WTC11 (cell line): ENCODE data around the gene TCF7. TPM values are rescaled to one million over a fixed set of nuclear protein-coding genes. Genes with fewer than 3 reads are reported as not detected.

Source experiments
- ATAC-seq: fragments of 200-7000 bp; cut with Tn5 transposase; 2 replicates; pipeline ENCODE4 v1.10.0; 2021; ENCODE audit warnings: mild to moderate bottlenecking, moderate library complexity
- Bru-seq: library from RNA; stranded (reverse); fragments of 400-500 nt; gene quantifications from one replicate; lab custom pipeline; 2021; lab: Mats Ljungman, UMichigan
- CTCF ChIA-PET: fragments of 300-600 bp; sonication (Branson Sonifier 250); formaldehyde crosslinking; loops from one replicate; lab custom pipeline; 2021; ENCODE audit warnings: antibody characterized with exemption; lab: Charles Lee
- POLR2A ChIA-PET: fragments of 350-600 bp; sonication (Branson Sonifier 250); formaldehyde crosslinking; loops from one replicate; lab custom pipeline; 2021; ENCODE audit warnings: antibody characterized with exemption; lab: Charles Lee
- DNase-seq: peaks from one replicate; pipeline ENCODE4 v3.0.0; 2021; ENCODE audit warnings: low spot score
- H3K27ac Mint-ChIP-seq: 2 replicates; pipeline ENCODE4 v1.8.0; 2021; ENCODE audit warnings: mixed read lengths
- H3K27me3 Mint-ChIP-seq: 2 replicates; pipeline ENCODE4 v1.8.0; 2021; ENCODE audit warnings: low read depth, mild to moderate bottlenecking, moderate library complexity, mixed read lengths
- H3K36me3 Mint-ChIP-seq: 2 replicates; pipeline ENCODE4 v1.8.0; 2021; ENCODE audit warnings: mixed read lengths
- H3K4me1 Mint-ChIP-seq: 2 replicates; pipeline ENCODE4 v1.8.0; 2022; ENCODE audit warnings: mixed read lengths
- H3K4me3 Mint-ChIP-seq: 2 replicates; pipeline ENCODE4 v1.8.0; 2021; ENCODE audit warnings: mild to moderate bottlenecking, moderate library complexity, mixed read lengths
- H3K9me3 Mint-ChIP-seq: 2 replicates; pipeline ENCODE4 v1.8.0; 2021; ENCODE audit warnings: mixed read lengths
- CREB1 ChIP-seq: sonication (generic); formaldehyde crosslinking; IDR thresholded peaks from 2 replicates; pipeline ENCODE4 v1.8.0; 2023; ENCODE audit warnings: mild to moderate bottlenecking, missing genetic modification reagents
- E2F5 ChIP-seq: sonication (generic); formaldehyde crosslinking; IDR thresholded peaks from 2 replicates; pipeline ENCODE4 v1.8.1; 2022; ENCODE audit warnings: mild to moderate bottlenecking, moderate library complexity, missing genetic modification reagents
- ETV6 ChIP-seq: sonication (generic); formaldehyde crosslinking; IDR thresholded peaks from 2 replicates; pipeline ENCODE4 v1.8.1; 2022; ENCODE audit warnings: mild to moderate bottlenecking, missing genetic modification reagents
- FOXP4 ChIP-seq: sonication (generic); formaldehyde crosslinking; IDR thresholded peaks from 2 replicates; pipeline ENCODE4 v1.8.0; 2022; ENCODE audit warnings: mild to moderate bottlenecking, missing genetic modification reagents
- GTF2I ChIP-seq: fragments of 250-450 bp; sonication (Bioruptor Pico); conservative IDR thresholded peaks from 2 replicates; pipeline ENCODE4 v1.4.0; 2021; ENCODE audit warnings: mild to moderate bottlenecking
- KAT7 ChIP-seq: sonication (generic); formaldehyde crosslinking; IDR thresholded peaks from 2 replicates; pipeline ENCODE4 v1.8.1; 2023; ENCODE audit warnings: missing genetic modification reagents, mild to moderate bottlenecking, borderline replicate concordance
- NFATC4 ChIP-seq: fragments of 250-450 bp; sonication (Bioruptor Pico); IDR thresholded peaks from 2 replicates; pipeline ENCODE4 v1.9.0; 2021; ENCODE audit warnings: mild to moderate bottlenecking
- NFE2L1 ChIP-seq: sonication (generic); formaldehyde crosslinking; IDR thresholded peaks from 2 replicates; pipeline ENCODE4 v1.8.1; 2023; ENCODE audit warnings: missing genetic modification reagents
- OVOL2 ChIP-seq: fragments of 250-450 bp; sonication (Bioruptor Pico); IDR thresholded peaks from 2 replicates; pipeline ENCODE4 v1.9.0; 2021; ENCODE audit warnings: mild to moderate bottlenecking, borderline replicate concordance
- RORB ChIP-seq: fragments of 250-450 bp; sonication (Bioruptor Pico); IDR thresholded peaks from 2 replicates; pipeline ENCODE4 v1.9.0; 2021; ENCODE audit warnings: mild to moderate bottlenecking
- SP1 ChIP-seq: sonication (generic); formaldehyde crosslinking; conservative IDR thresholded peaks from 2 replicates; pipeline ENCODE4 v1.8.1; 2022; ENCODE audit warnings: missing genetic modification reagents
- TEAD4 ChIP-seq: sonication (generic); formaldehyde crosslinking; IDR thresholded peaks from 2 replicates; pipeline ENCODE4 v1.8.0; 2022; ENCODE audit warnings: mild to moderate bottlenecking, missing genetic modification reagents
- ZBTB43 ChIP-seq: sonication (generic); formaldehyde crosslinking; IDR thresholded peaks from 2 replicates; pipeline ENCODE4 v1.8.1; 2023; ENCODE audit warnings: mild to moderate bottlenecking, missing genetic modification reagents
- ZNF263 ChIP-seq: sonication (generic); formaldehyde crosslinking; IDR thresholded peaks from 2 replicates; pipeline ENCODE4 v1.8.1; 2022; ENCODE audit warnings: low read depth, mild to moderate bottlenecking, moderate library complexity, missing genetic modification reagents
- long read RNA-seq, 3 experiments: library from RNA in 1 of 3; library from capped mRNA in 1 of 3; library from polyadenylated mRNA in 1 of 3; unstranded in 2 of 3; stranded (forward) in 1 of 3; transcript quantifications; one replicate each; pipeline ENCODE4 v2.0.0, GENCODE V29; 2021
- total RNA-seq: library from RNA; stranded (reverse); gene quantifications from 3 replicates; pipeline ENCODE4 v1.2.3, GENCODE V29; 2021
- TF ChIP-seq, protein P1 (sequence below): sonication (generic); formaldehyde crosslinking; IDR thresholded peaks from 2 replicates; pipeline ENCODE4 v1.8.1; 2022; ENCODE audit warnings: mild to moderate bottlenecking, missing genetic modification reagents, moderate library complexity, borderline replicate concordance
- TF ChIP-seq, protein P2 (sequence below): sonication (generic); formaldehyde crosslinking; IDR thresholded peaks from 2 replicates; pipeline ENCODE4 v1.8.0; 2022; ENCODE audit warnings: mild to moderate bottlenecking, missing genetic modification reagents
- TF ChIP-seq, protein P3 (sequence below): sonication (generic); formaldehyde crosslinking; IDR thresholded peaks from 2 replicates; pipeline ENCODE4 v1.8.0; 2023; ENCODE audit warnings: missing genetic modification reagents
- TF ChIP-seq, protein P4 (sequence below): sonication (generic); formaldehyde crosslinking; conservative IDR thresholded peaks from 2 replicates; pipeline ENCODE4 v1.8.1; 2023; ENCODE audit warnings: mild to moderate bottlenecking, low read depth, missing genetic modification reagents, moderate library complexity
- TF ChIP-seq, protein P5 (sequence below): sonication (generic); formaldehyde crosslinking; IDR thresholded peaks from 2 replicates; pipeline ENCODE4 v1.8.0; 2022; ENCODE audit warnings: mild to moderate bottlenecking, missing genetic modification reagents

Gene TCF7
- total RNA-seq (8.9 to 11.3 TPM (median 9.6 TPM) in 3 replicates), Bru-seq, nascent RNA (percentile 55 among the genes with signal in this experiment)
- long read RNA-seq, experiment 1, transcript TCF7-204 (11 exons, 3,330 nt) = major isoform, 13 of 50 reads
- long read RNA-seq, experiment 1, transcript TCF7-201 (10 exons, 3,045 nt) = minor isoform, 12 of 50 reads
- long read RNA-seq, experiment 1, partial matches to known transcripts = 10 of 50 reads
- long read RNA-seq, experiment 1, other reads (novel, unspliced or antisense) = 14 of 50 reads
- long read RNA-seq, experiment 2, partial matches to known transcripts = 1 of 6 reads
- long read RNA-seq, experiment 2, other reads (novel, unspliced or antisense) = 4 of 6 reads
- long read RNA-seq, experiment 3 = 0 reads

GRCh38 chr5:134113902-134114875, at the start of gene TCF7:
TCF7 (plus strand) TSS chr5:134114681; CDS start chr5:134114907, 226 bp downstream.
- Mint-ChIP-seq H3K36me3 (no peaks in the 10 kb centered on the region), H3K4me1 (peaks cover 11% of the 10 kb centered on the region)
- POLR2A ChIA-PET = interaction anchor here (0.6 to 1.9 kb wide), 2 partner anchors 26 to 122 kb away, joined by 3 to 5 read pairs; no protein-coding TSS in a partner anchor
- 0 out of 2 replicates have a peak, but pooled peaks have one; percentile 21 for TF ChIP-seq KAT7 (CRISPR knock-in tag)
- no peak for TF ChIP-seq NFE2L1 (CRISPR knock-in tag)
- TF ChIP-seq ETV6 (CRISPR knock-in tag) = no peak
- TF ChIP-seq SP1 (CRISPR knock-in tag) = peak; percentile 19; the same call in 1 of the 2 replicates
- 0 out of 2 replicates have a peak, but pooled peaks have one; percentile 35 for TF ChIP-seq FOXP4 (CRISPR knock-in tag)
- TF ChIP-seq GTF2I (CRISPR knock-in tag) = 0 out of 2 replicates have a peak, but pooled peaks have one; percentile 37
- no peak for TF ChIP-seq NFATC4 (CRISPR knock-in tag)
- TF ChIP-seq, protein P1, sequence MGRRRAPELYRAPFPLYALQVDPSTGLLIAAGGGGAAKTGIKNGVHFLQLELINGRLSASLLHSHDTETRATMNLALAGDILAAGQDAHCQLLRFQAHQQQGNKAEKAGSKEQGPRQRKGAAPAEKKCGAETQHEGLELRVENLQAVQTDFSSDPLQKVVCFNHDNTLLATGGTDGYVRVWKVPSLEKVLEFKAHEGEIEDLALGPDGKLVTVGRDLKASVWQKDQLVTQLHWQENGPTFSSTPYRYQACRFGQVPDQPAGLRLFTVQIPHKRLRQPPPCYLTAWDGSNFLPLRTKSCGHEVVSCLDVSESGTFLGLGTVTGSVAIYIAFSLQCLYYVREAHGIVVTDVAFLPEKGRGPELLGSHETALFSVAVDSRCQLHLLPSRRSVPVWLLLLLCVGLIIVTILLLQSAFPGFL (CRISPR knock-in tag) = no peak
- 0 out of 2 replicates have a peak, but pooled peaks have one; percentile 9 for TF ChIP-seq CREB1 (CRISPR knock-in tag)
- TF ChIP-seq RORB = no peak
- TF ChIP-seq, protein P2, sequence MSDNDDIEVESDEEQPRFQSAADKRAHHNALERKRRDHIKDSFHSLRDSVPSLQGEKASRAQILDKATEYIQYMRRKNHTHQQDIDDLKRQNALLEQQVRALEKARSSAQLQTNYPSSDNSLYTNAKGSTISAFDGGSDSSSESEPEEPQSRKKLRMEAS (CRISPR knock-in tag) = peak; percentile 83
- TF ChIP-seq, protein P3, sequence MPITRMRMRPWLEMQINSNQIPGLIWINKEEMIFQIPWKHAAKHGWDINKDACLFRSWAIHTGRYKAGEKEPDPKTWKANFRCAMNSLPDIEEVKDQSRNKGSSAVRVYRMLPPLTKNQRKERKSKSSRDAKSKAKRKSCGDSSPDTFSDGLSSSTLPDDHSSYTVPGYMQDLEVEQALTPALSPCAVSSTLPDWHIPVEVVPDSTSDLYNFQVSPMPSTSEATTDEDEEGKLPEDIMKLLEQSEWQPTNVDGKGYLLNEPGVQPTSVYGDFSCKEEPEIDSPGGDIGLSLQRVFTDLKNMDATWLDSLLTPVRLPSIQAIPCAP = peak; percentile 29; the same call in 1 of the 2 replicates
- TF ChIP-seq, all 79 proteins: peak for 7
- H3K27ac Mint-ChIP-seq = peak within 1 kb of the TSS; percentile 80; the same call in 1 of the 2 replicates
- peaks cover 40% of the 10 kb centered on the region for H3K27me3 Mint-ChIP-seq
- peak within 1 kb of the TSS; percentile 79 for H3K4me3 Mint-ChIP-seq
- CTCF ChIA-PET = interaction anchor here (0.5 to 4.0 kb wide), 10 partner anchors 14 to 484 kb away, joined by 3 to 37 read pairs (median 6); no protein-coding TSS in a partner anchor
- H3K9me3 Mint-ChIP-seq = no peaks in the 10 kb centered on the region
- peak; percentile 75 for DNase-seq
- peak; percentile 84 for ATAC-seq

DNA sequence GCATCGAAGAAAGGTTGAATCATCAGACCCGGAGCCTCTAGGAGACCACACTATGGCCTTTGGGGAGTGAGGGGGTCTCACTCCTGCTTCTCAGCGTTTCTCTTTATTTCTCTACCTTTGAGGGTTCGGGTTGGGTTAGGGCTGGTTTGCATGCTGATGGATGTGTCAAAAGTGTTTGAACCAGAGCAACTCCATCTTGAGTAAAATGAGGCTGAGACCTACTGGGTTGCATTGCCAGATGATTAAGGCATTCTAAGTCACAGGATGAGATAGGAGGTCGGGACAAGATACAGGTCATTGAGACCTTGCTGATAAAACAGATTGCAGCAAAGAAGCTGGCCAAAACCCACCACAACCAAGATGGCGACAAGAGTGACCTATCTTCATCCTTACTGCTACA, 44.9 kb upstream of the TCF7 start:
- DNase-seq (no peak), ATAC-seq (no peak)
- Mint-ChIP-seq H3K4me1 (peaks cover 9% of the 10 kb centered on the region), H3K4me3 (no peak overlapping the region), H3K9me3 (no peaks in the 10 kb centered on the region), H3K27me3 (peaks cover 18% of the 10 kb centered on the region), H3K36me3 (no peaks in the 10 kb centered on the region), H3K27ac (no peak overlapping the region)
- POLR2A ChIA-PET = no interaction called here
- CTCF ChIA-PET = interaction anchor here (1.1 kb wide), 1 partner anchor 30 kb away, joined by 5 read pairs; no protein-coding TSS in a partner anchor
- TF ChIP-seq ZBTB43 (CRISPR knock-in tag) (no peak), E2F5 (CRISPR knock-in tag) (no peak), TEAD4 (no peak), ZNF263 (CRISPR knock-in tag) (no peak), OVOL2 (CRISPR knock-in tag) (no peak)
- TF ChIP-seq, protein P4, sequence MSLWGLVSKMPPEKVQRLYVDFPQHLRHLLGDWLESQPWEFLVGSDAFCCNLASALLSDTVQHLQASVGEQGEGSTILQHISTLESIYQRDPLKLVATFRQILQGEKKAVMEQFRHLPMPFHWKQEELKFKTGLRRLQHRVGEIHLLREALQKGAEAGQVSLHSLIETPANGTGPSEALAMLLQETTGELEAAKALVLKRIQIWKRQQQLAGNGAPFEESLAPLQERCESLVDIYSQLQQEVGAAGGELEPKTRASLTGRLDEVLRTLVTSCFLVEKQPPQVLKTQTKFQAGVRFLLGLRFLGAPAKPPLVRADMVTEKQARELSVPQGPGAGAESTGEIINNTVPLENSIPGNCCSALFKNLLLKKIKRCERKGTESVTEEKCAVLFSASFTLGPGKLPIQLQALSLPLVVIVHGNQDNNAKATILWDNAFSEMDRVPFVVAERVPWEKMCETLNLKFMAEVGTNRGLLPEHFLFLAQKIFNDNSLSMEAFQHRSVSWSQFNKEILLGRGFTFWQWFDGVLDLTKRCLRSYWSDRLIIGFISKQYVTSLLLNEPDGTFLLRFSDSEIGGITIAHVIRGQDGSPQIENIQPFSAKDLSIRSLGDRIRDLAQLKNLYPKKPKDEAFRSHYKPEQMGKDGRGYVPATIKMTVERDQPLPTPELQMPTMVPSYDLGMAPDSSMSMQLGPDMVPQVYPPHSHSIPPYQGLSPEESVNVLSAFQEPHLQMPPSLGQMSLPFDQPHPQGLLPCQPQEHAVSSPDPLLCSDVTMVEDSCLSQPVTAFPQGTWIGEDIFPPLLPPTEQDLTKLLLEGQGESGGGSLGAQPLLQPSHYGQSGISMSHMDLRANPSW (CRISPR knock-in tag) = no peak
- TF ChIP-seq, protein P5, sequence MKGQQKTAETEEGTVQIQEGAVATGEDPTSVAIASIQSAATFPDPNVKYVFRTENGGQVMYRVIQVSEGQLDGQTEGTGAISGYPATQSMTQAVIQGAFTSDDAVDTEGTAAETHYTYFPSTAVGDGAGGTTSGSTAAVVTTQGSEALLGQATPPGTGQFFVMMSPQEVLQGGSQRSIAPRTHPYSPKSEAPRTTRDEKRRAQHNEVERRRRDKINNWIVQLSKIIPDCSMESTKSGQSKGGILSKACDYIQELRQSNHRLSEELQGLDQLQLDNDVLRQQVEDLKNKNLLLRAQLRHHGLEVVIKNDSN (CRISPR knock-in tag) = no peak
